ENCODE measurements around the gene SIT1.

Gene SIT1

GRCh38 chr9:35666549-35666948, 15.8 kb upstream of the SIT1 start:
- no peak overlapping the region for H3K4me3 ChIP-seq (ENCODE audit: low read length)
- no peak for TF ChIP-seq CTCF (conservative IDR thresholded peaks at IDR 0.05; ENCODE audit: low read depth, low read length)
- DNase-seq (ENCODE audit: low read depth): no peak

- TF ChIP-seq CTCF (conservative IDR thresholded peaks at IDR 0.05; ENCODE audit: low read depth, low read length): no peak
- peak overlapping the region; percentile 56 for H3K4me3 ChIP-seq (ENCODE audit: low read length)
- DNase-seq (ENCODE audit: low read depth): no peak
These were observed 15.3 kb upstream of the SIT1 start for GRCh38 chr9:35666045-35666444.

- no peak for TF ChIP-seq CTCF (conservative IDR thresholded peaks at IDR 0.05; ENCODE audit: low read depth, low read length)
- no peak for DNase-seq (ENCODE audit: low read depth)
- peak overlapping the region; percentile 56 for H3K4me3 ChIP-seq (ENCODE audit: low read length)
These were observed 14.7 kb upstream of the SIT1 start for GRCh38 chr9:35665471-35665818.

GRCh38 chr9:35664531-35665470, 14.1 kb upstream of the SIT1 start, which contains the start of gene ARHGEF39:
TSS of gene ARHGEF39 (minus strand) at chr9:35665195. CDS start at chr9:35665169, 26 bp downstream.
- peak within 1 kb of the TSS; percentile 56 for H3K4me3 ChIP-seq (ENCODE audit: low read length)
- no peak for DNase-seq (ENCODE audit: low read depth)
- peak; percentile 18 for TF ChIP-seq CTCF (conservative IDR thresholded peaks at IDR 0.05; ENCODE audit: low read depth, low read length)

- no peak for TF ChIP-seq CTCF (conservative IDR thresholded peaks at IDR 0.05; ENCODE audit: low read depth, low read length)
- no peak overlapping the region for H3K4me3 ChIP-seq (ENCODE audit: low read length)
- DNase-seq (ENCODE audit: low read depth): no peak
These were observed 11.7 kb upstream of the SIT1 start for GRCh38 chr9:35662437-35662836.

GRCh38 chr9:35661756-35662350, 11.1 kb upstream of the SIT1 start:
- no peak for DNase-seq (ENCODE audit: low read depth)
- H3K4me3 ChIP-seq (ENCODE audit: low read length): no peak overlapping the region
- no peak for TF ChIP-seq CTCF (conservative IDR thresholded peaks at IDR 0.05; ENCODE audit: low read depth, low read length)

Data from retinal pigment epithelial cell (primary cell).